HG03565 (cell line): ENCODE results near the gene ADAMTS3.

Experiments
- ATAC-seq: cut with Tn5 transposase; IDR thresholded peaks from one replicate; pipeline ENCODE4 v1.9.1; 2021; ENCODE audit warnings: mild to moderate bottlenecking, moderate library complexity; ENCODE audit not compliant: unreplicated experiment

Gene ADAMTS3

GRCh38 chr4:72357908-72358307 lies 211.1 kb downstream of the ADAMTS3 start:
- ATAC-seq, result no peak

- no peak for ATAC-seq
These were observed 216.3 kb downstream of the ADAMTS3 start for GRCh38 chr4:72352711-72353110.

- ATAC-seq, result no peak
These were observed 217.5 kb downstream of the ADAMTS3 start for GRCh38 chr4:72351521-72351920.

- ATAC-seq, result no peak
These were observed 220.3 kb downstream of the ADAMTS3 start for GRCh38 chr4:72348701-72349100.

GRCh38 chr4:72344418-72344817 lies 224.6 kb downstream of the ADAMTS3 start:
- no peak for ATAC-seq

GRCh38 chr4:72341432-72341820 lies 227.6 kb downstream of the ADAMTS3 start:
- ATAC-seq, result no peak

- no peak for ATAC-seq
These were observed 228.1 kb downstream of the ADAMTS3 start for GRCh38 chr4:72340803-72341431.

GRCh38 chr4:72338060-72338459 lies 231.0 kb downstream of the ADAMTS3 start:
- no peak for ATAC-seq

- ATAC-seq, result no peak
These were observed 238.6 kb downstream of the ADAMTS3 start for GRCh38 chr4:72330381-72330780.

GRCh38 chr4:72326692-72327632 lies 242.1 kb downstream of the ADAMTS3 start:
- no peak for ATAC-seq

- no peak for ATAC-seq
These were observed 243.8 kb downstream of the ADAMTS3 start for GRCh38 chr4:72325215-72325614.

- ATAC-seq, result no peak
These were observed 245.8 kb downstream of the ADAMTS3 start for GRCh38 chr4:72323227-72323626.

- ATAC-seq, result no peak
These were observed 248.6 kb downstream of the ADAMTS3 start for GRCh38 chr4:72320223-72320948.

GRCh38 chr4:72319601-72320021 lies 249.4 kb downstream of the ADAMTS3 start:
- ATAC-seq, result no peak

- ATAC-seq, result no peak
These were observed 250.4 kb downstream of the ADAMTS3 start for GRCh38 chr4:72318421-72319170.

GRCh38 chr4:72314869-72315268 lies 254.2 kb downstream of the ADAMTS3 start:
- no peak for ATAC-seq

GRCh38 chr4:72313121-72313520 lies 255.9 kb downstream of the ADAMTS3 start:
- no peak for ATAC-seq

- ATAC-seq, result no peak
These were observed 256.9 kb downstream of the ADAMTS3 start for GRCh38 chr4:72312032-72312650.

GRCh38 chr4:72311291-72311690 lies 257.7 kb downstream of the ADAMTS3 start:
- ATAC-seq, result no peak

GRCh38 chr4:72305620-72306019 lies 263.4 kb downstream of the ADAMTS3 start:
- ATAC-seq, result no peak
